Fibroblast of lung (primary cell): ENCODE measurements around the gene CFAP77.

Source experiments
- CTCF ChIP-seq, 2 donors: IDR thresholded peaks in 1 of 2; conservative IDR thresholded peaks in 1 of 2; 1 replicate in 1 of 2; 2 replicates in 1 of 2; pipeline ENCODE4 v1.5.1; 2011 to 2012; ENCODE audit warnings: low read length in 2 of 2, control low read depth in 1 of 2, inconsistent platforms in 1 of 2, low read depth in 1 of 2, mild to moderate bottlenecking in 1 of 2
- EZH2 ChIP-seq: IDR thresholded peaks from 2 replicates; pipeline ENCODE4 v1.5.1; 2012; ENCODE audit warnings: low read length, control low read depth, mild to moderate bottlenecking; ENCODE audit errors: missing control alignments

GRCh38 chr9:132554755-132555154, 144.7 kb downstream of the CFAP77 start:
- TF ChIP-seq CTCF (conservative IDR thresholded peaks at IDR 0.05 in 1 of 2, IDR thresholded peaks at IDR 0.05 in 1 of 2; ENCODE audit: low read depth in 1 of 2, low read length in 2 of 2) (no peak), EZH2 (no peak)
